22Rv1 (cell line): ENCODE results near the gene GPR132.

Experiments used
- H3K27ac ChIP-seq: fragments of 450-650 bp; 2 replicates; pipeline ENCODE4 v1.5.1; 2017
- ZFX ChIP-seq: fragments of 450-650 bp; IDR thresholded peaks from 2 replicates; pipeline ENCODE4 v1.6.1; 2017; ENCODE audit warnings: antibody characterized with exemption, borderline replicate concordance
- TF ChIP-seq, protein P1 (sequence below): fragments of 450-650 bp; IDR thresholded peaks from 2 replicates; pipeline ENCODE4 v1.5.1; 2017; ENCODE audit warnings: mild to moderate bottlenecking

GPR132 gene

DNA sequence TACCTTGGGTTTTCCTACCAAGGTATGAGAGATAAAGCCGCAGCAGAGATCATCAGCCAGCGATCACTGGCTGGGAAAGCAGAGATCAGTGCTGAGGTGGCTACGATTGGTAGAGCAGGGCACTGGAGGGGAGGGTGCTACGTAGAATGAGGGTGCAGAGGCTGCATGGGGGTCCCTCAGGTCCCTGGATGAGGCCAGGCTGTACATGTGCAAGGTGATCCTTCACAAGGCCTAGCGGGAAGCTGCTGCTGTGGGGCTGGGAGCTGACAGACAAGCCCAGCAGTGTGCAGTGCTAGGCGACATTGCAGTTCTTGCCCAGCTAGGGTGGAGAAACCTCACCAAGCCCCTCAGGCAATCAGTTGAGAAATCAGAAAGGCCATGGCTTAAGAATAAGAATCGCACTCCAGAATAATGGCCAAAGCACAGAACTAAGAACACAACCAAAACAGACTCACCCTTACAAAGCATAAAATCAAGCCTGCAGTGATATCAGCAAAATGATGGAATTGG is 37.2 kb upstream of the GPR132 start:
- TF ChIP-seq, protein P1, sequence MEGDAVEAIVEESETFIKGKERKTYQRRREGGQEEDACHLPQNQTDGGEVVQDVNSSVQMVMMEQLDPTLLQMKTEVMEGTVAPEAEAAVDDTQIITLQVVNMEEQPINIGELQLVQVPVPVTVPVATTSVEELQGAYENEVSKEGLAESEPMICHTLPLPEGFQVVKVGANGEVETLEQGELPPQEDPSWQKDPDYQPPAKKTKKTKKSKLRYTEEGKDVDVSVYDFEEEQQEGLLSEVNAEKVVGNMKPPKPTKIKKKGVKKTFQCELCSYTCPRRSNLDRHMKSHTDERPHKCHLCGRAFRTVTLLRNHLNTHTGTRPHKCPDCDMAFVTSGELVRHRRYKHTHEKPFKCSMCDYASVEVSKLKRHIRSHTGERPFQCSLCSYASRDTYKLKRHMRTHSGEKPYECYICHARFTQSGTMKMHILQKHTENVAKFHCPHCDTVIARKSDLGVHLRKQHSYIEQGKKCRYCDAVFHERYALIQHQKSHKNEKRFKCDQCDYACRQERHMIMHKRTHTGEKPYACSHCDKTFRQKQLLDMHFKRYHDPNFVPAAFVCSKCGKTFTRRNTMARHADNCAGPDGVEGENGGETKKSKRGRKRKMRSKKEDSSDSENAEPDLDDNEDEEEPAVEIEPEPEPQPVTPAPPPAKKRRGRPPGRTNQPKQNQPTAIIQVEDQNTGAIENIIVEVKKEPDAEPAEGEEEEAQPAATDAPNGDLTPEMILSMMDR, result no peak
- no peak for TF ChIP-seq ZFX
- H3K27ac ChIP-seq, result no peak overlapping the region

DNA sequence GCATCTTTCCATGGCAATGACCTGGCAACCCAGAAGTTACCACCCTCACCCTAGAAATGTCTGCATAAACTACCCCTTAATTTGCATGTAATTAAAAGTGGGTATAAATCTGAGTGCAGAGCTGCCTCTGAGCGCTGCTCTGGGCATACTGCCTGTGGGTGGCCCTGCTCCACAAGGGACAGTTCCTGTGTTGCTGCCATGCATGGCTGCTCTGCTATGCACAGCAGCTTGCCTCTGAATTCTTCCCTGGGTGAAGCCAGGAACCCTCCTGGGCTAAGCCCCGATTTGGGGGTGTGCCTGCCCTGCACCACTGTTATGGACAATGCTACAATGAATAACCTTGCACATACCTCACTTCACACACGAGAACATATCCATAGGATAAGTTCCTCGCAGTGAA is 35.7 kb upstream of the GPR132 start:
- no peak for TF ChIP-seq ZFX
- TF ChIP-seq, protein P1, result no peak
- H3K27ac ChIP-seq, result no peak overlapping the region

DNA sequence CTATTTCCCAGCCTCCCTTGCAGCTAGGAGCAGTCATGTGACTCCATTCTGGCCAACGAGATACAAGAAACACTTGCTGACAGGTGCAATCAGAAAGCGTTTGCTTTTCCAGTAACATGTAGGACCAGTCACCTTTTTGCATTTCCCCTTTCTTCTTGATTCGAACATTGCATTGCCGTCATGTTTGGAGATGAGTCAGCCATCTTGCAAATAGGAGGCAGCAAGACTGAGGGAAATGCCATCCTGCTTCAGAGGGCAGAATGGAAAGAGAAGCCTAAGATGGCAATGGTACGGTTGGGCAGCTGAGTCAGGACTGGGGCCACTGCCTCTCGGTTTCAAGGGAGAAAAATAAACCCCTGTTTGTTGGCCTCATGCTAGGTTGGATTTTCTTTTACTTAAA is 34.5 kb upstream of the GPR132 start:
- H3K27ac ChIP-seq, result no peak overlapping the region
- TF ChIP-seq ZFX, result no peak
- TF ChIP-seq, protein P1, result no peak

DNA sequence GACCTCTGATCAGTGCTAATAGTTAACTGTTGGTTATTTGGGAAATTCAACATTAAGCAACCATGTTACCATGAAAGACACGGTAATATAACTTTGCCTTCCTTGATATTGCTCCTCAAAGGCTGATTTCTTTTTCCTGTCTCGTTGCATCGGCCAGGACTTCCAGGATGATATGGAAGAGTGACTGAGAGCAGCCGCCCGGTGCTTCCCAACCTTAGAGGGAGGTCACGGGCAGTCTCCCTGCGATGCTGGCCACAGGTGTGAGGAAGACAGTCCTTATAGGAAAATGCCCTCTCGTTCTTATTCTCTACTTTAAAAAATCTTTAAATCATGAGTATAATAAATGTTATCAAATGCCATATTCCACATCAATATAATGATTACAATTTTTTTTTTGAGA is 33.1 kb upstream of the GPR132 start:
- no peak overlapping the region for H3K27ac ChIP-seq
- TF ChIP-seq ZFX, result no peak
- TF ChIP-seq, protein P1, result no peak

DNA sequence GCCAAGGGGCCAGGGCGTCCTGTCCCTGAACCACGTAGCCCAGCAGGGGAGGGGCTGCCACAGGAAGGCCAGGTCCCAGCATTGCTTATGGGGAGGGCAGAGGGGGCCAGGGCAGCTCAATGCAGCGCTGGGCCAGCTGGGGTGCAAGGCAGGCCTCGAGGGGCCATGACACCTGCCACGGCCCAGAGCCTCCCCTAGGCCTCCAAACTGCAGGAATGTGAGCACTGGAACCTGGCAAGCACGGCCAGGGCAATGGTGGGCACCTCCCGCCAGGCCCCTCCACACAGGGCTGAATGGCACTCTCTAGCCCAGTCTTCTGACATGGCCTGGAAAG is 32.5 kb upstream of the GPR132 start:
- no peak for TF ChIP-seq ZFX
- TF ChIP-seq, protein P1, result no peak

DNA sequence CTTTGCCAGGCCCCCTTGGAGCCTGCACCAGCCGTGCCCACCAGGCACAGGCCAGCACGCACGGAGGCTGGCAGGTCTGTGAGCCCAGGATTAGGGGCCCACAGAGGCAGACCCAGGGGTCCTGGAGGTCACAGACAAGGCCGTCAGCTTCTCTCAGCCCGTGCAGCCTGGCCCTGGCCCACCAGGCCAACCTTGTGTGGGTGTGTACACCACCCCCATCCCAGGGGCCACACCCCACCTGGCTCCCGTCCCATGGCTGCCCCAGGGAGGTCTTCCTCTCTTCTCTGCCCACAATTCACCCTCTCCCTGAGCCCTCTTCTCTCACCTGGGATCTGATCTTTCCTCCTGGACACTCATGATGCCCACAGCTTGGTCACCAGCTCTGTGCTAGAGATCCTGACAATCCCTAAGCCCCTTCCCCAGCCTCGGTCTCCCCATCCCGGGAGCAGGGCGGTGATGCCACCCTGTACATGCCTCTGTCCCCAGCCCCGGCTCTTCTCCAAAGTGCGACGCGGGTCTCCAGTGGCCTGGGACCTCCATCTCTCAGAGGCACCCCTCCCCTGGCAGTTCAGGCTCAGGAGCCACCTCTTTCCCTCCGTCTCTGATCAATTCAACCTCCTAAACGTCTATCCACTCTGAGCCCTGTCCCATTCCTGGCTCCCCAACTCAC is 31.1 kb upstream of the GPR132 start:
- no peak overlapping the region for H3K27ac ChIP-seq
- TF ChIP-seq, protein P1, result no peak
- no peak for TF ChIP-seq ZFX

More for the DNA sequence above, 32.5 kb upstream of the GPR132 start:
- no peak overlapping the region for H3K27ac ChIP-seq

DNA sequence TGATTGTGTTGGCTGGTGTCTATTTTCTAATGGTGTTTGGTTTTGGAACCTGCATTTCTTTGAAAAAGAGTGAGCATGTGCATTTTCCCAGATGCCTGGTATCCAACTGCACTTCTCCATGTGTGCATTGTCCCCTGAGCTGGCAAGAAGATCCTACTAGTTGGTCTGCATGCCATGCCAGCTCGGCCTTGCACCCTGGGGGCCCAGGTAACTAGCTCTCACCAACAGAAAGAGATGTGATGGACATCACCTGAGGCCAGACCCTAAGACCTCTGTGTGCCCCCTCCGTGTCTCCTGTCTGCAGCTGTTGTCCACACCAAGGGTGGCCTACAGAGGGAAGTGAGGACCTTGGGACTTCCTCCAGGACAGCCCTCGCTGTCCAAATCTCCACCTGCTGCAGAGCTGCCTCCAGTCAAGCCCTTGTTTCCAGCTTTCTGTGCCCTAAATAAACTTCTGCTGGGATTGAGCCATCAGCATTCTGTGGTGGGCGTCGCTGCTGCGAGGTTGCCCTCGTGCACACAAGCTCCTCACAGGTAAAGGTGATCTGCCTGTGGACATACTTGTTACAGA is 30.1 kb upstream of the GPR132 start:
- TF ChIP-seq, protein P1, result no peak
- no peak for TF ChIP-seq ZFX

More for the DNA sequence above, 30.1 kb upstream of the GPR132 start:
- no peak overlapping the region for H3K27ac ChIP-seq
